Fibroblast of skin of abdomen (primary cell): ENCODE results near the gene SCNN1B.
"Not testable (repeated sequence)": the region's sequence is repeated elsewhere in the genome, so short reads cannot be mapped to it uniquely, and the experiment has no call there.

Experiments
- DNase-seq: peaks from one replicate; pipeline ENCODE4 v3.0.0-alpha.2; 2013

The SCNN1B gene

GRCh38 chr16:23383881-23384280 lies 81.8 kb downstream of the SCNN1B start:
- DNase-seq = no peak

GRCh38 chr16:23384878-23385277 lies 82.8 kb downstream of the SCNN1B start:
- DNase-seq = no peak

- no peak for DNase-seq
Observed at GRCh38 chr16:23385441-23385840, 83.3 kb downstream of the SCNN1B start.

GRCh38 chr16:23387666-23388065 lies 85.6 kb downstream of the SCNN1B start:
- DNase-seq = no peak

- DNase-seq = no peak
Observed at GRCh38 chr16:23388786-23389185, 86.7 kb downstream of the SCNN1B start.

- no peak for DNase-seq
Observed at GRCh38 chr16:23389201-23389600, 87.1 kb downstream of the SCNN1B start.

GRCh38 chr16:23389936-23390335 lies 87.8 kb downstream of the SCNN1B start:
- not testable (repeated sequence) for DNase-seq

- DNase-seq = no peak
Observed at GRCh38 chr16:23391381-23392222, 89.5 kb downstream of the SCNN1B start.

- no peak for DNase-seq
Observed at GRCh38 chr16:23392223-23392600, 90.1 kb downstream of the SCNN1B start.

- no peak for DNase-seq
Observed at GRCh38 chr16:23394141-23394831, 92.2 kb downstream of the SCNN1B start.

GRCh38 chr16:23395732-23396131 lies 93.6 kb downstream of the SCNN1B start:
- no peak for DNase-seq

GRCh38 chr16:23397464-23397863 lies 95.4 kb downstream of the SCNN1B start:
- DNase-seq = no peak

- DNase-seq = no peak
Observed at GRCh38 chr16:23398987-23399805, 97.1 kb downstream of the SCNN1B start.

- not testable (repeated sequence) for DNase-seq
Observed at GRCh38 chr16:23400447-23400846, 98.3 kb downstream of the SCNN1B start.

GRCh38 chr16:23401139-23401538 lies 99.0 kb downstream of the SCNN1B start:
- no peak for DNase-seq

GRCh38 chr16:23402100-23402499 lies 100.0 kb downstream of the SCNN1B start:
- no peak for DNase-seq

GRCh38 chr16:23403547-23403946 lies 101.4 kb downstream of the SCNN1B start:
- DNase-seq = no peak

GRCh38 chr16:23406024-23406423 lies 103.9 kb downstream of the SCNN1B start:
- DNase-seq = no peak

- DNase-seq = no peak
Observed at GRCh38 chr16:23406546-23407240, 104.6 kb downstream of the SCNN1B start.

GRCh38 chr16:23407436-23408127 lies 105.5 kb downstream of the SCNN1B start:
- DNase-seq = no peak

- no peak for DNase-seq
Observed at GRCh38 chr16:23408242-23408822, 106.2 kb downstream of the SCNN1B start.
